Measurements from ENCODE around the gene ENPEP. TPM values are rescaled to one million over a fixed set of nuclear protein-coding genes. Genes with fewer than 3 reads are reported as not detected.

Gene ENPEP
- total and polyA plus RNA-seq, 11 donors: 1.3 to 9.3 (median 4.2) TPM

DNA sequence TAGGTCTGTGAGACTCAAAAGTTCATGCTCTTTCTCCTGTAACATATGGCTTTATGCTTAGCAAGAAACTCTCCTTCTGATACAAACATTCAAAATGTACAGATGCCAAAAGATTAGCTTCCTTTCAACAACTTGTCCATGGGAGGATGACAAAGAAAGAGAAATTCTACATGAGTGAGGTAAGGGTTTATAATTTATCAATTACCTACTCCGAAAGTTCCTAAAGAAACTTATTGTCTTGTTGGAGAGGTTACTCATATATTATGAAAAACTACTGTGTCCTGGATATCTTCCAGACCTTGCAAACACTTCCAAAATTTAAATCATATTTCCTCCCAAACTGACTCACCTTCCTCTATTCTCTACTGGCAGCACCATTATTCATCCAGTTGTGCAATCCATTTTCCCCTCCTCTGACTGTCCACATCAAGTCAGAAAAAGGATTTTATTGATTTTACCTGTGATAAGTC, 65.1 kb downstream of the ENPEP start:
- WGBS, 4 donors: 53 to 69% (median 64%) methylated on average over 1 of the region's 1 CpG
- intact Hi-C loops (cut with DNase I): no loop called here
- ATAC-seq (no peak), DNase-seq (no peak)
- no peak overlapping the region for H3K4me3 ChIP-seq
- no peaks in the 10 kb centered on the region for H3K27me3 ChIP-seq
- peaks cover 0 to 17% (median 0%) of the 10 kb centered on the region in 12 donors for H3K9me3 ChIP-seq
- H3K4me1 ChIP-seq: peaks cover 0 to 6% (median 0%) of the 10 kb centered on the region in 12 donors
- TF ChIP-seq POLR2A (IDR thresholded peaks at IDR 0.05): no peak
- H3K27ac ChIP-seq: no peak overlapping the region
- peaks cover 0 to 4% (median 0%) of the 10 kb centered on the region in 9 donors for H3K36me3 ChIP-seq

- H3K4me1 ChIP-seq: peaks cover 0 to 6% (median 0%) of the 10 kb centered on the region in 12 donors
- DNase-seq (no peak), ATAC-seq (no peak)
- intact Hi-C loops (cut with DNase I): no loop called here
- H3K36me3 ChIP-seq: no peaks in the 10 kb centered on the region
- no peaks in the 10 kb centered on the region for H3K9me3 ChIP-seq
- no peak overlapping the region for H3K4me3 ChIP-seq
- WGBS, 4 donors: 60 to 87% (median 76%) methylated on average over 2 of the region's 2 CpGs
- H3K27ac ChIP-seq: no peak overlapping the region
- H3K27me3 ChIP-seq: no peaks in the 10 kb centered on the region
- TF ChIP-seq, protein P1, sequence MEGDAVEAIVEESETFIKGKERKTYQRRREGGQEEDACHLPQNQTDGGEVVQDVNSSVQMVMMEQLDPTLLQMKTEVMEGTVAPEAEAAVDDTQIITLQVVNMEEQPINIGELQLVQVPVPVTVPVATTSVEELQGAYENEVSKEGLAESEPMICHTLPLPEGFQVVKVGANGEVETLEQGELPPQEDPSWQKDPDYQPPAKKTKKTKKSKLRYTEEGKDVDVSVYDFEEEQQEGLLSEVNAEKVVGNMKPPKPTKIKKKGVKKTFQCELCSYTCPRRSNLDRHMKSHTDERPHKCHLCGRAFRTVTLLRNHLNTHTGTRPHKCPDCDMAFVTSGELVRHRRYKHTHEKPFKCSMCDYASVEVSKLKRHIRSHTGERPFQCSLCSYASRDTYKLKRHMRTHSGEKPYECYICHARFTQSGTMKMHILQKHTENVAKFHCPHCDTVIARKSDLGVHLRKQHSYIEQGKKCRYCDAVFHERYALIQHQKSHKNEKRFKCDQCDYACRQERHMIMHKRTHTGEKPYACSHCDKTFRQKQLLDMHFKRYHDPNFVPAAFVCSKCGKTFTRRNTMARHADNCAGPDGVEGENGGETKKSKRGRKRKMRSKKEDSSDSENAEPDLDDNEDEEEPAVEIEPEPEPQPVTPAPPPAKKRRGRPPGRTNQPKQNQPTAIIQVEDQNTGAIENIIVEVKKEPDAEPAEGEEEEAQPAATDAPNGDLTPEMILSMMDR (IDR thresholded peaks at IDR 0.05): no peak
- no peak for TF ChIP-seq POLR2A (IDR thresholded peaks at IDR 0.05)
These were observed 67.6 kb downstream of the ENPEP start for GRCh38 chr4:110543577-110543976.

- Histone ChIP-seq H3K4me1 (peaks cover 0 to 6% (median 0%) of the 10 kb centered on the region in 12 donors), H3K36me3 (no peaks in the 10 kb centered on the region), H3K4me3 (no peak overlapping the region), H3K9me3 (no peaks in the 10 kb centered on the region), H3K27ac (no peak overlapping the region), H3K27me3 (no peaks in the 10 kb centered on the region)
- TF ChIP-seq POLR2A (IDR thresholded peaks at IDR 0.05): no peak
- TF ChIP-seq, protein P1 (IDR thresholded peaks at IDR 0.05): no peak
- intact Hi-C loops (cut with DNase I): no loop called here
- DNase-seq (no peak), ATAC-seq (no peak)
These were observed 68.6 kb downstream of the ENPEP start for GRCh38 chr4:110544594-110544993.

DNA sequence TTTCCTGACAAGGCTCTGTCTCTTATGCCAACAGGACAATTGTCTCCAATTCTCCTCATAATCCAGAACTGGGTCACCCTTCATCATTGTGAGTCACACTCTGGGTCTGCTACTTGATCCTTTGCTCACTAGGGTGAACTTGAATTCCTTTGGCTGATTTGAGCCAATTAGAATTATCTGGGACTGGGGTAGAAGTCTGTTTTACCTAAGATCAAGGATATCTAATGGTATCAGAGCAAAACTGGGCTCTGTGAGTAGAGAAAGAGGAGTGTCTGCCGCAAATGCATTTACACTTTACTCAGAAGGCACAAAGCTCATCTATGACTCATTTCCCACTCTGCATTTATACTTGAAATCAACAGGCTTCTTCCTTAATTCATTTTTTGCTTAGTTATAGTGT, 74.3 kb downstream of the ENPEP start:
- no peaks in the 10 kb centered on the region for H3K9me3 ChIP-seq
- WGBS, 4 donors: 69 to 100% (median 81%) methylated on average over 1 of the region's 1 CpG
- TF ChIP-seq, protein P1 (IDR thresholded peaks at IDR 0.05): no peak
- TF ChIP-seq POLR2A (IDR thresholded peaks at IDR 0.05): no peak
- H3K36me3 ChIP-seq: no peaks in the 10 kb centered on the region
- H3K4me1 ChIP-seq: no peaks in the 10 kb centered on the region
- ATAC-seq: no peak
- H3K27me3 ChIP-seq: no peaks in the 10 kb centered on the region
- H3K27ac ChIP-seq: no peak overlapping the region
- intact Hi-C loops (cut with DNase I): no loop called here
- DNase-seq: no peak
- no peak overlapping the region for H3K4me3 ChIP-seq

- intact Hi-C loops (cut with DNase I): no loop called here
- H3K27ac ChIP-seq: no peak overlapping the region
- no peaks in the 10 kb centered on the region for H3K9me3 ChIP-seq
- no peak for TF ChIP-seq POLR2A (IDR thresholded peaks at IDR 0.05)
- TF ChIP-seq, protein P1 (IDR thresholded peaks at IDR 0.05): no peak
- no peaks in the 10 kb centered on the region for H3K4me1 ChIP-seq
- no peak for DNase-seq
- H3K4me3 ChIP-seq: no peak overlapping the region
- no peaks in the 10 kb centered on the region for H3K27me3 ChIP-seq
- H3K36me3 ChIP-seq: no peaks in the 10 kb centered on the region
- ATAC-seq: no peak
- 75 to 93% (median 85%) methylated on average over 2 of the region's 2 CpGs for WGBS, 4 donors
These were observed 77.2 kb downstream of the ENPEP start for GRCh38 chr4:110553197-110553596.

Measured in heart left ventricle (tissue), 16 donors.